A549 treated with GW870086 at 1 μM for 4 hours (cell line): ENCODE results near the gene MRPL50. TPM values are rescaled to one million over a fixed set of nuclear protein-coding genes. Genes with fewer than 3 reads are reported as not detected.

Experiments
- total RNA-seq: library from RNA; stranded (reverse); fragments of 200-300 nt; extraction: Qiagen RNA extraction; gene quantifications from 5 replicates; pipeline ENCODE4 v1.2.3, GENCODE V29; 2022; ENCODE audit warnings: low read depth

MRPL50 gene
- 13.7 to 19.7 TPM (median 14.0 TPM) in 5 replicates for total RNA-seq

DNA sequence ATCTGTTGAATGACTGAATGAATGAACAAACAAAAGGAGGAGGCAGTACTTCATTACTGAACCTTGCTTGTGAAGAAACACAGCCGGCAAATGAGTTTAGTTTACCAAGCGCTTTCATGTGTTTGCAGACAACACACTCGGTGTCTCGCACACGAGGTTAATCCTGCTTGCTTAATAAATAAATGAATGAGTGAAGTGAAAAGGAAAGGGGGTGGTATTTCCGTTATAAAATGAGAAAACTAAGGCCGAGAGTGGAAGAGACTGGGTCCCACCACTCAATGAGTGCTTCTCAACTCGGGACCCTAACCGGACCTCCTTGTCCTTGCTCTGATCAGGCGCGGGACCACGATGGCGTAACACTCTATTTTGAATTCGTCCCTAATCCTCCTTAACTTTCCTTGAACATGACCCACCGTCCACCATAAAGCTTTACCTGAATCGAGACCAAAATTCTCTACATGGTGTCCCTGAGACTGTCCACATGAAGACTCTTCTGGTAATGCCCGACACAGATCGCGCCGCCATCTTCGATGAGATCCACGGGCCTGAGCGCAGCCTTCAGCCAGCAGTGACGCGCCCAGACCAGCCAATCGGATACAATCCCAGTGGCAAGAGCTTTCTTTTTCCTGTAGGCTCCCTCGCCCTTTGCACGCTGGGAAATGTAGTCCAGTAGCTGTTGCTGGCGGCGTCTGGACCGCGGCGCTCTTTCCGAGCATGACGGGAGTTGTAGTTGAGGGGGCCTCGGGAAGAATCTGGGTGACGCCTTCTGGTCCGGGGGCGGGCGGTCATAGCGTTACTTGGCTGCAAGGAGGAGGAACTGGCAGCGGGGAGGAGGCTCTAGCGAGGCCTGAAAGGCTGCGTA lies at the start of gene MRPL50, which contains the start of gene ZNF189:
MRPL50 (minus strand) TSS at position 551 of the 862 bp plus-strand sequence; CDS start at position 525, 26 bp downstream.
ZNF189 (plus strand) TSS at position 784 of the 862 bp plus-strand sequence. CDS start 306 bp downstream, outside the sequence.

DNA sequence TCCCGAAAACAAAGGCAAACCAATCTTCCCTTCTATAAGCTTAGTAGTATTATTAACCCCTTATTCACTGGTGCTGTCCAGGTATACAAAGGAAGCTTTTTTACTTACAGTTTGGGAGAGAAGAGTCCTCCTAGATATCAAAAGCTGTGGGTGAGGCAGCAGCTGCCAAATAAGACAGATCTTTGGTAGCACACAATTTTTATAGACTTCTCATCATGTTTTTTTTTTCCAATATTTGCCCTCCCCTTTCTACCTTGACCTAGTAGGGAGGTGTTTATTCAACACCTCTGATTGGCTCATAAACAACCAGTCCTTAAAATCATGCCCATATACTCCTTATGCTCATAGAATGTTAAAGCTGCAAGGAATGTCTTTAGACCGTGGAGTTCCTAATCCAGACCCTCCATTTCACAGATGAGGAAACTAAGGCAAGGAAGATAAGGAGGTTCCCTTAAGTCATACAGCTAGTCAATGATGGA lies 37.2 kb upstream of the MRPL50 start, which contains the start of gene ALDOB:
ALDOB (minus strand) TSS at position 174 of the 479 bp plus-strand sequence. CDS start 4,887 bp downstream, outside the sequence.

DNA sequence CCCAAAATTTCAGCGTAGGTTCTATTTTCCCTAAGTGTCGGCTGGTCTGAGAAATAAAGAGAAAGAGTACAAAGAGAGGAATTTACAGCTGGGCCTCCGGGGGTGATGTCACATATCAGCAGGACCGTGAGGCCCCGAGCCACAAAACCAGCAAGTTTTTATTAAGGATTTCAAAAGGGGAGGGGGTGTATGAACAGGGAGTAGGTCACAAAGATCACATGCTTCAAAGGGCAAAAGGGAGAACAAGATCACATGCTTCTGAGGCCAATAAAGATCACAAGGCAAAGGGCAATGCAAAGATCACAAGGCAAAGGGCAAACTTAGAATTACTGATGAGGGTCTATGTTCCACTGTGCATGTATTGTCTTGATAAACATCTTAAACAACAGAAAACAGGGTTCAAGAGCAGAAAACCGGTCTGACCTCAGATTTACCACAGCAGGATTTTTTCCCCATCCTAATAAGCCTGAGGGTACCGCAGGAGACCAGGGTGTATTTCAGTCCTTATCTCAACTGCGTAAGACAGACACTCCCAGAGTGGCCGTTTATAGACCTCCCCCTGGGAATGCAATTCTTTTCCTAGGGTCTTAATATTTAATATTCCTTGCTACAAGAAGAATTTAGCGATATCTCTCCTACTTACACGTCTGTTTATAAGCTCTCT lies 13.4 kb downstream of the MRPL50 start, which contains the start of gene BAAT:
BAAT (minus strand) TSS at position 134 of the 664 bp plus-strand sequence. CDS start 13,602 bp downstream, outside the sequence.

Other genes starting within 250 kb of the MRPL50 start
- gene BAAT, start 13.6 kb downstream of the MRPL50 start, total RNA-seq = 0.34 to 0.63 TPM (median 0.40 TPM) in 5 replicates
- gene ZNF189, start 233 bp upstream of the MRPL50 start, total RNA-seq = 6.3 to 8.8 TPM (median 7.2 TPM) in 5 replicates
- gene ALDOB, start 37.2 kb upstream of the MRPL50 start, total RNA-seq = not detected in 5 replicates
- gene RNF20, start 135.2 kb upstream of the MRPL50 start, total RNA-seq = 20.8 to 22.9 TPM (median 21.2 TPM) in 5 replicates
- not detected in 5 replicates for gene PPP3R2, start 196.4 kb upstream of the MRPL50 start, total RNA-seq